ENCODE measurements around the gene THEM4.

Gene THEM4

DNA sequence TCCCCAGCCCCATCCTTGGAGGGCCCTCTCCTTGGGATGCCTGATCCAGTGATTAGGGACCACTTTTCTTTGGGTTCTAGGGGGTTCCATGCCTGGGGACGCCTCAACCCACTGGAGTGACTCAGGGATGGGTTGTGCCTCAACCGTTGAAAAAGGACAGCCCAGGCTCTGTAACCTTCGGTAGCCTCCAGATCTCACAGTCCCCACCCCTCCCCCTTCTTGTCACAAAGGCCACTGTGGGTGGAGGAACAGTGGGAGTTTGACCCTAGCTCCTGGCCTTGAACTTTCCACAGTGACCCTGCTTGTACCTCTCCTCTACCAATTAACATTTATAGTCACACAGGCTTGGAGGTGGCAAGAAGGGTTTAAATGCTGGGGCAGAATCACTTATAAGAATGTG is 75.1 kb downstream of the THEM4 start:
- DNase-seq (ENCODE audit: low read depth): no peak

DNA sequence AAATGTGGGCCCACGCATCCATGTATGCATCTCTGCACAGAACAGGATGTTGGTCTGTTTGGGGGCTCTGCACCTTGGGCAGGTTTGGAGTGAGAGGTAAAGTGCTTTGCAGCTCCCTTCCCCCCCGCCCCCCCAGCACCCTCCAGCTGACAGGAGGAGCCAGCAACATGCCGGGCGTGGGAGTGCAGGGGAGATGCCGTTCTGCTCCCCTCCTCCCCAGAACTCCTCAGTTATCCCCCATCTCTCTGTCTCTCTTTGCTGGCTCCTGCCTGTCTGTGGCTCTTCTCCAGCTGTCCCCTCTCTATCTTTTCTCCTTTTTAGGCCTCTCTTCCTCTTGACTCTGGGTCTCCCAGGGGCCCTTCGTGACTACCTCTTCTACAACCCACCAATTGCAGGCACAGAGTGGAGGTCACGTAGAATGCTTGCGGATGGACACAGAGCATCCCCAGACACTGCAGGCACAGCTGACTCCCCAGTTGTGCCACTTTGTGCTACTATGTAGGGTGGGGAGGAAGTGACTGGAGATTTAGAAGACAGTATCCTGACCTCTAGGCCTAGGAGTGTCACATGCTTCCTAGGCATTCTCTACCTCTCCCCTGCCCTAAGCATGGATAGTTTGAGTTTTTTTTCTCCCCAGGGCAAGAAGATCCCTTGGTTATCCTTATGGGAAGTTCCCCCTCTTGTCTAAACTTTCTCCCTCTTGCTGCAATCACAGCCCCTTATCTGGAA is 76.0 kb downstream of the THEM4 start:
- no peak for DNase-seq (ENCODE audit: low read depth)

DNA sequence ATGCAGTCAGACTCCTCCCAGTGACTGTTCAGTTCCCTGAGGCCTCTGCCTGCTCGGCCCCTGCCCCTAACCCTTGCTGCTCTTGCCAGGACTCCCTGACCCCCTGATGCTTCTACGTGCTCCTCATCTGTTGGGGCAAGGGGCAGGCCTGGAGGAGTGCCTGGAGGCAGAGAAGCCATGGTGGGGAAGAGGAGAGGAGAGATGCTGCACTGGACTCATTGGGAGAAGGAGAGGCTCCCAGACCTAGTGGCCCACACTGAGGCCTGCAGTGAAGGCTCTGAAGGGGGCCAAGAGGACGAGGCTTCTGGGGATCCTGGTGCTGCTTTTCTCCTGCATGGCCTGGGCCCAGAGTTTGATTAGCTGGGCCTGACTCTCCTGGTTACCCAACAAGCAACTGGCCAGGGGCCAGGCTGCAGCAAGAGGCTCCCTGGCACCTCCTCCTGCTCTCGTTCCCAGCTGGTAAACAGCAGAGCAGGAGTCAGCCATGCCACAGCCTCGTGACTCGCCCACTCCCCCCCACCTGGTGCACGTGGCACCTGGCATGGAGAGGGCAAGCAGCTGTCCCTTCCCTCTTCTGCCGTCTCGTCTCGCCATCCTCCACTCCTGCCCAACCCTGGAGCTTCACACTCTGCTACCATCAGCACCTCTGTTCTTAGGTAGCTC is 76.9 kb downstream of the THEM4 start:
- DNase-seq (ENCODE audit: low read depth): peak; percentile 15

DNA sequence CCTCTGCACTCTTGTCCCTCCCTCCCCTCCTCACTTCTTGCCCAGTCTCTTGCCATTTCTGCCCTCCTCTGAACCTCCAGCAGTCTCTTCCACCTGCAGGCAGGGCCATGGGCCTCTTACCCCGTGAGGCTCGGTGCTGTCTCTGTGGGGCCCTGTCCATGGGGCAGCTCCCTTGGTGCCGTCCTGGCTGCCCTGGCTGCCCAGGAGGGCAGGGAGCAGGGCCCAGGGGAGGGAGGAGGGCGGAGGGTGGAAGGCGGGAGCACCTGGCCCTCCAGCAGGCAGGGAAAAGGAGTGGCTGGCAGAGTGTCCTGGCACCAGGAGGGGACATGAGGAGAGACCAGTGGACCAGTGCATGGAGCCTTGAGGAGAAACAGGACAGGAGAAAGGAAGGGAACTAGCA is 77.7 kb downstream of the THEM4 start, which contains the start of gene RORC:
TSS of gene RORC (minus strand) at position 198 of the 400 bp plus-strand sequence. CDS start at position 160, 38 bp downstream.
- DNase-seq (ENCODE audit: low read depth): no peak

DNA sequence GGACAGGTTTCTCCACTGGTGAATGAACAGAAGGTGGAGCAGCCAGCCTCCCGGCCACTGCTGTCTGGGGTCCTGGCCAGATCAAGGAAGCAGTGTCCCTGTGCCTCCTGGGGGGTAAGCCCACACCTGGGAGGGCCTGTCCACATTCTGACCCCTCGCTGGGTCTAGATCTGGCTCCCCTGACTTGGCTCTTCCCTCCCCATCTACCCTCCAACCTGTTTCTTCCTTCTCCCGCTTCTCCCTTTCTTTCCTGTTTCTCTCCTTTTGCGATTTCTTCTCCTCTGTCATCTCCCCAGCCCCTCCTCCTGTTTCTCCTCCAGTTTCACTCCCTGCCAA is 78.1 kb downstream of the THEM4 start:
- DNase-seq (ENCODE audit: low read depth): no peak

DNA sequence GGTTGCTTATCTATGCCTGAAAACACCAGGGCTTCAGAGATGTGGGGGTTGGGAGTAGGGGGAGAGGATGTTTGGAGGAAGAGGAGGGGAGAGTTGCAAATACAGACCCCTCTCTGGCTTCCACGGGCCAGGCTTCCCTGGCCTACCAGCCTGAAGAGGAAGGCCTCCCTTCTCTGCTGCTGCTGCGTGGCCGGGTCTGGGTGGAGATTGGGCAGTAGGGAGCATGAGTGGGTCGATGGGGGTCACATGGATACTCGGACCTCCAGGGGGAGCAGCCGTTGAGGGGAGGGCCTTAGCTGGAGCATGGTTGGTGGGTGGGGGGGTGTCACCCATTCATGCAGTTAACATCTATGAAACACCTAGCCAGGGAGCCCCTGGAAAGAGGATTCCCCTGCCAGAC is 79.3 kb downstream of the THEM4 start:
- DNase-seq (ENCODE audit: low read depth): no peak

DNA sequence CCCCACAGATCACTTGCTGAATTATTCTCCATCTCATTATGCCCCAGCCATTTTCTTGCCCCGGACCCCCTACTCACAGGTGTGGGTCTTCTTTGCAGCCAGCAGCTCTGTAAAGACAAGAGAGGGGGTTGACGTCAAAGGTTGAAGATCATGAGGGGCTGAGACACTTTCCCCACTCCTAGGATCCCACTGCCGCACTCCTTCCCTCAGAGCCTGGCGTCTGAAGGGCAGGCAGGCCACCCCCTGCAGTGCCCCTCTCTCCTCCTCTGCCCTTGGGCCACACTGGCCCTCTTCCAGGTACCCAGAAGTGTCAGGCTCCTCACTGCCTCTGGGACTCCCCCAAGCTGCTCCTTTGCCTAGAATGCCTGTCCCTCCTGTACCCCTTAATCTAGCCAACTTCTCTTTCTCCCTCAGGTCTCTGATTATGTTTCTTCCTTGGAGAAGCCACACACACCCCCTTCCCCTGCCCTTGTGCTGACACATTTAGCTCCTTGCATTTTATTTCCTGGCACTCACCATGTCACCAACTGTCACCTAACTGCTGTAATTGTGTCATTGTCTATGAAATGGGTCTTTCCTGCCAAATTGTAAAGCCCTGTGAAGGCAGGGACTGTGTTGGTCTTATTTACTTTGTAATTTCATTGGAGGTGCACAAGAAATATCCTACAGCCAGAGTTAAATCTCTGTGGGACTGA is 79.8 kb downstream of the THEM4 start:
- no peak for DNase-seq (ENCODE audit: low read depth)

DNA sequence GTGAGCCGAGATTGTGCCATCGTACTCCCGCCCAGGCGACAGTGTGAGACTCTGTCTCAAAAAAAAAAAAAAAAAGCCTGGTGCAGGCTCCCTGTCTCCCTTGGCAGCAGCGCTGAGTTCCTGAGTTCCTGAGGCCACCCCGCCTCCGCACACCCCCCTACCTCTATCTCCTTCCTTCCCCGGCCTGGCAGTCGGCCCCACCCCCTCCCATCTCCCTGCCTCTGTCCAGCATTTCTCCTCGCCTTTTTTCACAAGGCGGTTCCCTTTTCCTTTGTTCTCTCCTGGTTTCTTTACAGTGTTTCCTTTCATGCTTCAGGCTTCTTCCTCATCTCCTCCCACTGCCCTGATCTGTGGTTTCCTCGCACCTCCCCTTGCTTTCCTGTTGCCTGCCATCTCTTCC is 80.4 kb downstream of the THEM4 start:
- peak; percentile 44 for DNase-seq (ENCODE audit: low read depth)

DNA sequence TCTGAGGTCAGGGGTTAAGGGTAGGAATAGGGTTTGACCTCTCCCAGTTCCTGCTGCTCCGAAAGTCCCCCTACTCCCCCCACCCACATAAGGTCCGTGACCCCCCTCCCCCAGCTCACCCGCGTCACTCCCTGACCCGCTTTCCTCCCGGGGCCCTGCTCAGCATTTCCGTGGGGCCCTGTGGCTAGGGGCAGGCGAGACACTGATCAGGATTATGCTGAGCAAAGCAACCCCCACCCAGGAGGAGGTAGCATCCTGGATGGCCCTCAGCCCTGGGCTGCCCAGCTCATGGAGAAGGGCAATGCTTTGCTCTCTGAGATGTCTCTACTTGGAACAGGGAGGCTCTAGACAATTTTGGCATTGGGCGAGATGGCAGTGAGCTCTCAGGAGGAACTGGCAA is 81.5 kb downstream of the THEM4 start:
- DNase-seq (ENCODE audit: low read depth): no peak

DNA sequence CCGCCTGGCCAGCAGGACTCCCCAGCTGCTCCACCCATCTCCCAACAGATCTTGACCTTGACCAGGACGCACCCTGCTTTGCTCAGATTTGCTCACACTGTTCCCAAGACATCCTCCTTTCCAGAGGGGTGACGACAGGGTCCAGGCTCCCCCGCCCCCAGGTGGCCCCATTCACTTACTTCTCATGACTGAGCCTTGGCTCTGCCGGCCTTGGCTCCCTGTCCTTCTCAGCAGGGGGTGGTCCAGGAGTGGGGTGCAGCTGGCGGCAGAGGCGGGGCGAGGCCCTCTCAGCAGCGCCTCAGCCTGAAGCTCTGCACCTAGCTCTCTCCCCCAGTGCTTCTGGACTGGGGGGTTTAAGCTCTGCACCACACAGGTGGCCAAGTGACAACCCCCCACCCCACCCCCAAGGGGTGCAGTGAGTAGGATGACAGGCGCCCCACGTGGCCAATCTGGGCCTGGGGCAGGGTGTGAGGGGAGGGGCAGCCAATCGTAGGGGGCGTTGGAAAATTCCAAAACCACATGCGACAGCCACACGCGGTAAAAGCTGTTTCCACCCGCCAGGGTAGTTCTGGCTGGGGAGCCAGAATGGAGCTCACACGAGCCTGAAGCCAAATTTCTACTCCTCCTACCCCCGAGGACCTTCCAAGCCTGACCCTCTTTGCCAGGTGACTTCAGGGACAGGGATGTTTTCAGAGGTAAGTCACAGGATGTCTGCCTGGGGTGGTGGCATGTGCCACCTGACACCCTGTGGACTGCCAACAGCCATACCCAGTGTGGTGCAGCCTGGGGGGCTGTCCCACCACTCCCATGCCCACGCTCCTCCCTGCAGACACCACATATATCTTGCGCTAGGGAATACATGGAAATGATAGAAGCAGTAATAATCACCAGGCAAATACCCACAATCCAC is 83.3 kb downstream of the THEM4 start:
- no peak for DNase-seq (ENCODE audit: low read depth)

DNA sequence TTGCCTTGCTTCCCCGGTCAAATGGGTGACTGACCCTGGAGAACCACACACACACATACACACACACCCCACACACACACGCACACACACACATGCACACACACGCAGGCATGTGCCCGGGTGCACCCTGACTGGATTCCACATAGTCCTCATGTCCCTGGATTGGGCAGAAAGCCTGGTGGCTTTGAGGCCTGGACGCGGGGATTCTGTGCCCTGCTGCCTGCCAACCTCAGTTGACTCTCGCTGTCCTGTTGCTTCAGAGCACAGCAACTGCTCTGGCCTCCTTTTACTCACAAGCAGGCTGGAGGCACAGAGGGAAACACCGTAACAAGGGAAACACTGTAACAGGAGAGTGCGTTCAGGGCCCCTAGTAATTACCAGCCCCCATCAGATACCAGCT is 84.1 kb downstream of the THEM4 start:
- DNase-seq (ENCODE audit: low read depth): no peak

All from ELR (cell line).